ENCODE results near the gene CSRP2.

CSRP2 gene

GRCh38 chr12:76878899-76879709 is at the start of gene CSRP2:
Gene CSRP2, minus strand, starts transcription at chr12:76879019. Its CDS starts 12,759 bp downstream, at chr12:76866260.
- H3K36me3 ChIP-seq (ENCODE audit: control insufficient read depth, insufficient read depth, low read length), result no peaks in the 10 kb centered on the region
- H3K4me3 ChIP-seq (replicated peaks; ENCODE audit: low read depth, low read length), result peak within 1 kb of the TSS; percentile 68
- DNase-seq (ENCODE audit: extremely low read depth, insufficient read length), result peak; percentile 75
- no peaks in the 10 kb centered on the region; the same call in none of the 2 replicates for H3K27me3 ChIP-seq (replicated peaks; ENCODE audit: control insufficient read depth, insufficient read depth, low read length)
- TF ChIP-seq, protein P1, sequence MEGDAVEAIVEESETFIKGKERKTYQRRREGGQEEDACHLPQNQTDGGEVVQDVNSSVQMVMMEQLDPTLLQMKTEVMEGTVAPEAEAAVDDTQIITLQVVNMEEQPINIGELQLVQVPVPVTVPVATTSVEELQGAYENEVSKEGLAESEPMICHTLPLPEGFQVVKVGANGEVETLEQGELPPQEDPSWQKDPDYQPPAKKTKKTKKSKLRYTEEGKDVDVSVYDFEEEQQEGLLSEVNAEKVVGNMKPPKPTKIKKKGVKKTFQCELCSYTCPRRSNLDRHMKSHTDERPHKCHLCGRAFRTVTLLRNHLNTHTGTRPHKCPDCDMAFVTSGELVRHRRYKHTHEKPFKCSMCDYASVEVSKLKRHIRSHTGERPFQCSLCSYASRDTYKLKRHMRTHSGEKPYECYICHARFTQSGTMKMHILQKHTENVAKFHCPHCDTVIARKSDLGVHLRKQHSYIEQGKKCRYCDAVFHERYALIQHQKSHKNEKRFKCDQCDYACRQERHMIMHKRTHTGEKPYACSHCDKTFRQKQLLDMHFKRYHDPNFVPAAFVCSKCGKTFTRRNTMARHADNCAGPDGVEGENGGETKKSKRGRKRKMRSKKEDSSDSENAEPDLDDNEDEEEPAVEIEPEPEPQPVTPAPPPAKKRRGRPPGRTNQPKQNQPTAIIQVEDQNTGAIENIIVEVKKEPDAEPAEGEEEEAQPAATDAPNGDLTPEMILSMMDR (IDR thresholded peaks at IDR 0.05; ENCODE audit: insufficient read depth, low read length, poor library complexity, severe bottlenecking), result no peak

DNA sequence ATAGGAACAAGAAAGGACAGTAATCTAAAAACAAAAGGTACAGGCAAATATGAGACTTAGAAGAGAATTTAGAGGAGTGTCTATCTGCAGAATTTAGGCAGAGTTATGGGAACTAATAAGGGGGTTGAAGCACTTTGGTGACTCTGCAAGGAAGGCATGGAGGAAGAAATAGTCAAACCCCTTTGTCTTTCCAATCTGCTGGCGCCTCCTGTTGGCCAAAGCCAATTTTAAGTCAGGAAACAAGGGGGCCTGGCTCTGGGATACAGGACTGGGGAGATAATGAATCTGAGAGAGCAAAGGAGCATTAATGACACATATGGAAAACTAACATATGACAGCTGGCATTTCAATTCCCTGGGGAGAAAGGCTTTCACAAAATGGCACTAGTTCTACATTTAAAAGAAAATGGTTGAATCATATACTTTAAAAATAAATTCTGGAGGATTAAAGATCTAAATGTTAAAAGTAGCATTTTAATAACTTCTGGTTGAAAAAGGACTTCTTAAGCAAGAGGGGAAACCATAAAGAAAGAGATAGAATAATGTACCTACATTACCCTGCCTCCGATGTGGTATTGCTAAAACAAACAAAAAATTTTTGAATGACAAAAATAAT is 48.5 kb upstream of the CSRP2 start:
- Histone ChIP-seq H3K36me3 (ENCODE audit: control insufficient read depth, insufficient read depth, low read length) (no peaks in the 10 kb centered on the region), H3K4me3 (replicated peaks; ENCODE audit: low read depth, low read length) (no peak overlapping the region), H3K27me3 (replicated peaks; ENCODE audit: control insufficient read depth, insufficient read depth, low read length) (no peaks in the 10 kb centered on the region)
- TF ChIP-seq, protein P1 (IDR thresholded peaks at IDR 0.05; ENCODE audit: insufficient read depth, low read length, poor library complexity, severe bottlenecking), result peak; percentile 78
- no peak for DNase-seq (ENCODE audit: extremely low read depth, insufficient read length)

GRCh38 chr12:76925135-76925534 is 46.3 kb upstream of the CSRP2 start:
- DNase-seq (ENCODE audit: extremely low read depth, insufficient read length), result no peak
- Histone ChIP-seq H3K27me3 (replicated peaks; ENCODE audit: control insufficient read depth, insufficient read depth, low read length) (no peaks in the 10 kb centered on the region), H3K4me3 (replicated peaks; ENCODE audit: low read depth, low read length) (no peak overlapping the region), H3K36me3 (ENCODE audit: control insufficient read depth, insufficient read depth, low read length) (no peaks in the 10 kb centered on the region)
- TF ChIP-seq, protein P1 (IDR thresholded peaks at IDR 0.05; ENCODE audit: insufficient read depth, low read length, poor library complexity, severe bottlenecking), result no peak

- Histone ChIP-seq H3K27me3 (replicated peaks; ENCODE audit: control insufficient read depth, insufficient read depth, low read length) (no peaks in the 10 kb centered on the region), H3K4me3 (replicated peaks; ENCODE audit: low read depth, low read length) (no peak overlapping the region), H3K36me3 (ENCODE audit: control insufficient read depth, insufficient read depth, low read length) (no peaks in the 10 kb centered on the region)
- no peak for DNase-seq (ENCODE audit: extremely low read depth, insufficient read length)
- TF ChIP-seq, protein P1 (IDR thresholded peaks at IDR 0.05; ENCODE audit: insufficient read depth, low read length, poor library complexity, severe bottlenecking), result no peak
Observed at GRCh38 chr12:76922866-76923265, 44.0 kb upstream of the CSRP2 start.

DNA sequence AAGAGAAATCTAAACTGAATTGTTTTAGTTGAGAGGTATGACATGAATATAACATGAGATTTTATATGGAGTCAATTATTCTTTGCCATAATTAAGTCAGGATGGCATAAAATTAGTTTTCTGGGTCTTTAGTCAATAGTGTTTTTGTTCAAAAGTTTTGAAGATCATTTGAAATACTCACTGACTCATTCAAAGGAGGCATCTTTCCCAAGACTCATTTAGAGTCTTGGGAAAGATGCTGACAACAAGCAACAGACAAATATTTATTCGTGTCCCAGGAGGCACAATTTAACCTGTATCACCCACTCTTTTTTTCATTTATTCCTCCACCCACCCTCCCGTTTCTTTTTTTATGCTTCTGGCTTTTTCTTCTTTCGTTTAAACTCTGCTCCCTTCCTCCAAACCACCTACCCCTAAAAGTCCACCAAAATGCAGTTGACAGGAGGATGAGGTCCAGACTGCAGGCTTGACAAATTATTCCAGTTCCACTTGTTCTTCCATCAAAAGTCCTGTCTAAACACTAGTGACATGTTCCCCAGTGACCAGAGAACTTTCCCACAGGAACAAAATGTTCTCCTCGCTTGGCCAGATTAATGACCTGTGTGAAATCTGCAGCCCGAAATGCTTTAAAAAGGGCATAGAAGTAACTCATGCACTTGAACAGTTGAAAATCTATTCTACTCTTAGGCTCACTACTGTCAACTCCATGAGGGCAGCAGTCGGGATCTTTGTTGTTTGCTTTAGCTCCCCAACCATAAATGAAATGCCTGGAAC is 43.3 kb upstream of the CSRP2 start:
- no peaks in the 10 kb centered on the region for H3K27me3 ChIP-seq (replicated peaks; ENCODE audit: control insufficient read depth, insufficient read depth, low read length)
- no peaks in the 10 kb centered on the region for H3K36me3 ChIP-seq (ENCODE audit: control insufficient read depth, insufficient read depth, low read length)
- TF ChIP-seq, protein P1 (IDR thresholded peaks at IDR 0.05; ENCODE audit: insufficient read depth, low read length, poor library complexity, severe bottlenecking), result no peak
- no peak for DNase-seq (ENCODE audit: extremely low read depth, insufficient read length)
- no peak overlapping the region for H3K4me3 ChIP-seq (replicated peaks; ENCODE audit: low read depth, low read length)
